MV-4-11 (cell line): Measurements from ENCODE around the gene CTBP2.
"Not testable (repeated sequence)": the region's sequence is repeated elsewhere in the genome, so short reads cannot be mapped to it uniquely, and the experiment has no call there.

Experiments
- DNase-seq: peaks from one replicate; lab custom pipeline; 2025; lab: John Stamatoyannopoulos, UW

CTBP2 gene

GRCh38 chr10:125158601-125159485 lies 1.5 kb downstream of the CTBP2 start:
- DNase-seq = peak; percentile 39

GRCh38 chr10:125158275-125158600 lies 2.1 kb downstream of the CTBP2 start:
- DNase-seq = no peak

GRCh38 chr10:125157505-125157904 lies 2.9 kb downstream of the CTBP2 start:
- no peak for DNase-seq

GRCh38 chr10:125156739-125157480 lies 3.5 kb downstream of the CTBP2 start:
- DNase-seq = no peak

- DNase-seq = no peak
These were observed 4.2 kb downstream of the CTBP2 start for GRCh38 chr10:125156196-125156595.

GRCh38 chr10:125155101-125155500 lies 5.3 kb downstream of the CTBP2 start:
- no peak for DNase-seq

- no peak for DNase-seq
These were observed 5.8 kb downstream of the CTBP2 start for GRCh38 chr10:125154529-125154928.

- no peak for DNase-seq
These were observed 6.5 kb downstream of the CTBP2 start for GRCh38 chr10:125153703-125154490.

- DNase-seq = no peak
These were observed 7.7 kb downstream of the CTBP2 start for GRCh38 chr10:125152450-125153368.

GRCh38 chr10:125151553-125152449 lies 8.6 kb downstream of the CTBP2 start:
- DNase-seq = no peak

- DNase-seq = no peak
These were observed 9.2 kb downstream of the CTBP2 start for GRCh38 chr10:125151170-125151552.

- not testable (repeated sequence) for DNase-seq
These were observed 9.8 kb downstream of the CTBP2 start for GRCh38 chr10:125150376-125151083.

GRCh38 chr10:125149680-125150047 lies 10.7 kb downstream of the CTBP2 start:
- DNase-seq = no peak

- peak; percentile 4 for DNase-seq
These were observed 11.2 kb downstream of the CTBP2 start for GRCh38 chr10:125149036-125149679.

GRCh38 chr10:125148528-125148927 lies 11.8 kb downstream of the CTBP2 start:
- no peak for DNase-seq

GRCh38 chr10:125147971-125148439 lies 12.4 kb downstream of the CTBP2 start:
- peak; percentile 59 for DNase-seq

- peak; percentile 53 for DNase-seq
These were observed 13.4 kb downstream of the CTBP2 start for GRCh38 chr10:125146791-125147579.

- DNase-seq = no peak
These were observed 14.7 kb downstream of the CTBP2 start for GRCh38 chr10:125145636-125146035.
